ENCODE data around the gene NDUFS6.

The NDUFS6 gene

DNA sequence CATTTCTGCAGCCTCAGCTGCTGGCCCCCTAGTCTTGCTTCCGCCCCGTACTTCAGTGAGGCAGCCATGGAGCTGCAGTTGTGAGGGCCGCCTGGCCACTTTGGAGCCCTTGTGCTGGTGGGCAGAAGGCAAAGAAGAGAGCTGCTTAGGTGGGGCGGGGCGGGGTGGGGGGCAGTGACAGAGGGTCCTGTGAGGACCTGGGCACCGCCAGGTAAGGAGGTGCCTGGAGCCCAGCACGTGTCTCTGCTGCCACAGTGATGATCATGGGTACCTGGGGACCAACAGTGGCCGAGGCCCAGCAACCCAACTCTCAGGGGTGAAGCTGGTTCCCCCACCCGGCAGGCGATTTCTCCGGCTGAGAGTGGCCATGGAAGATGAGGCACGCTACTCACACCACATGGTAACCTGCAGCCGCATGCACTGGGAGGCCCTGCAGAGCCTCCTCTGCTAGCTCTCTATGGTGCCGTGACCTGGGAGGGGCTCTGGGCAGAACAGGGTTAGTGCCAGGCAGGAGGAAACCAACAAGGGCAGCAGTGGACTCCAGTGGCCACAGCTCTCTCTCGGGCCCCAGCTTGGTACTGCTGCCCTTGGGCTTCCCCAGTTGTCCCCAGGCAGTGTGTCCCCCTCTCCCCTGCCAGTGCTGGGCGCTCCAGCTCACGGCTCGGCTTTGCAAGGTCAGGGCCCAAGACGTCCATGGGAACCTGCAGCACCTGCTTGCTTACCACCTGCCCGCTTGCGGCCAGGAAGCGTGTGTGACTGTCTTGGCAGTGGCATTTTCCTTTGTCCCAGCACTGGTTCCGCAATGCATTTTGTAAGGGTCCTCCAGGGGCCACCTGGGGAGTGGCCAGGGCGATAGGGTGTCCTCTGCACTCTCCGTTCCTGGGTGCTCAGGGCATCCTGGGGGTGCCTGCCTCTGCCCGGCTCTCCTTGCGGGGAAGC, 24.0 kb downstream of the NDUFS6 start:
- peaks cover 21 to 68% (median 59%) of the 10 kb centered on the region in 3 donors for H3K36me3 ChIP-seq

GRCh38 chr5:1826235-1826980, 25.2 kb downstream of the NDUFS6 start:
- DNase-seq: no peak
- no peaks in the 10 kb centered on the region for H3K27me3 ChIP-seq
- no peaks in the 10 kb centered on the region for H3K9me3 ChIP-seq
- H3K27ac ChIP-seq: no peak overlapping the region
- H3K36me3 ChIP-seq: peaks cover 8 to 56% (median 46%) of the 10 kb centered on the region in 3 donors
- H3K4me1 ChIP-seq: no peaks in the 10 kb centered on the region
- TF ChIP-seq, protein P1, sequence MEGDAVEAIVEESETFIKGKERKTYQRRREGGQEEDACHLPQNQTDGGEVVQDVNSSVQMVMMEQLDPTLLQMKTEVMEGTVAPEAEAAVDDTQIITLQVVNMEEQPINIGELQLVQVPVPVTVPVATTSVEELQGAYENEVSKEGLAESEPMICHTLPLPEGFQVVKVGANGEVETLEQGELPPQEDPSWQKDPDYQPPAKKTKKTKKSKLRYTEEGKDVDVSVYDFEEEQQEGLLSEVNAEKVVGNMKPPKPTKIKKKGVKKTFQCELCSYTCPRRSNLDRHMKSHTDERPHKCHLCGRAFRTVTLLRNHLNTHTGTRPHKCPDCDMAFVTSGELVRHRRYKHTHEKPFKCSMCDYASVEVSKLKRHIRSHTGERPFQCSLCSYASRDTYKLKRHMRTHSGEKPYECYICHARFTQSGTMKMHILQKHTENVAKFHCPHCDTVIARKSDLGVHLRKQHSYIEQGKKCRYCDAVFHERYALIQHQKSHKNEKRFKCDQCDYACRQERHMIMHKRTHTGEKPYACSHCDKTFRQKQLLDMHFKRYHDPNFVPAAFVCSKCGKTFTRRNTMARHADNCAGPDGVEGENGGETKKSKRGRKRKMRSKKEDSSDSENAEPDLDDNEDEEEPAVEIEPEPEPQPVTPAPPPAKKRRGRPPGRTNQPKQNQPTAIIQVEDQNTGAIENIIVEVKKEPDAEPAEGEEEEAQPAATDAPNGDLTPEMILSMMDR (IDR thresholded peaks at IDR 0.05): no peak
- no peak overlapping the region for H3K4me3 ChIP-seq
- intact Hi-C loops (cut with DNase I; ENCODE audit: low total_unique reads): no loop called here

More for the DNA sequence above, 24.0 kb downstream of the NDUFS6 start:
- Histone ChIP-seq H3K4me1 (no peaks in the 10 kb centered on the region), H3K4me3 (no peak overlapping the region), H3K9me3 (no peaks in the 10 kb centered on the region), H3K27me3 (no peaks in the 10 kb centered on the region), H3K27ac (no peak overlapping the region)
- TF ChIP-seq, protein P1 (IDR thresholded peaks at IDR 0.05): no peak
- no peak for DNase-seq
- intact Hi-C loops (cut with DNase I; ENCODE audit: low total_unique reads): no loop called here

- H3K4me3 ChIP-seq: no peak overlapping the region
- no peaks in the 10 kb centered on the region for H3K9me3 ChIP-seq
- peaks cover 3 to 48% (median 38%) of the 10 kb centered on the region in 3 donors for H3K36me3 ChIP-seq
- DNase-seq: no peak
- no peaks in the 10 kb centered on the region for H3K4me1 ChIP-seq
- H3K27me3 ChIP-seq: no peaks in the 10 kb centered on the region
- no peak overlapping the region for H3K27ac ChIP-seq
- TF ChIP-seq, protein P1 (IDR thresholded peaks at IDR 0.05): no peak
- intact Hi-C loops (cut with DNase I; ENCODE audit: low total_unique reads): no loop called here
These were observed 26.0 kb downstream of the NDUFS6 start for GRCh38 chr5:1827025-1827885.

DNA sequence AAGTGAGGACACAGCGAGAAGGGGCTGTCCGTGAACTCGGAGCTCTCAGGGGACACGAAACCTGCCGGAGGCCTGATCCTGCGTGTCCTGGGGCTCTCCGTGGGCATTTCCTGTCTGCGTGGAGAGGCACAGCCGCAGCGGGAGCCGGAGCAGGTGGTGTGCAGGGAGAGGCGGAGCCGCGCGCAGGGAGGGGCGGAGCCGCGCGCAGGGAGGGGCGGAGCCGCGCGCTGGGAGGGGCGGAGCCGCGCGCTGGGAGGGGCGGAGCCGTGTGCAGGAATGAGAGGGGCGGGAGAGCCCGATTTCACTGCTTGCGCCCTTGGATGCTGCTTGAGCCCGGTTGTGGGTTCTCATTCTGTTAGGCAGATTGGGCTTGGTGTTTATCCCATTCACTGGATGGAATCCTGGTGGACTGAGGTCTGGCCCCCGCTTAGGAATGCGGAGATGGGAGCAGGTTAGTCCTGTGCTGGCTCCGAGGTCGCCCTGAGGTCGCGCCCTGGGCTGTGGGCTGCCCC, 26.7 kb downstream of the NDUFS6 start:
- Histone ChIP-seq H3K36me3 (peaks cover 3 to 41% (median 33%) of the 10 kb centered on the region in 3 donors), H3K27ac (no peak overlapping the region), H3K4me3 (no peak overlapping the region), H3K27me3 (no peaks in the 10 kb centered on the region), H3K4me1 (no peaks in the 10 kb centered on the region), H3K9me3 (no peaks in the 10 kb centered on the region)
- intact Hi-C loops (cut with DNase I; ENCODE audit: low total_unique reads): no loop called here
- TF ChIP-seq, protein P1 (IDR thresholded peaks at IDR 0.05): no peak
- no peak for DNase-seq
